H1 (cell line): ENCODE measurements around the gene TMEM178B. TPM values are rescaled to one million over a fixed set of nuclear protein-coding genes. Genes with fewer than 3 reads are reported as not detected.

Experiments used
- CTCF ChIA-PET: fragments of 300-600 bp; sonication (Branson Sonifier 250); formaldehyde crosslinking; loops from one replicate; lab custom pipeline; 2021; ENCODE audit not compliant: partially characterized antibody; lab: Charles Lee
- POLR2A ChIA-PET: fragments of 300-600 bp; sonication (Branson Sonifier 250); formaldehyde crosslinking; loops from one replicate; lab custom pipeline; 2021; ENCODE audit warnings: inconsistent platforms; ENCODE audit not compliant: partially characterized antibody; lab: Charles Lee
- DNase-seq, 2 experiments: peaks; one replicate each; pipeline versions ENCODE4 v3.0.0 to v3.0.0-alpha.2; 2010 to 2022; ENCODE audit warnings: low spot score in 2 of 2, low read depth in 1 of 2, mixed read lengths in 1 of 2
- FAIRE-seq: peaks from 2 replicates; lab custom pipeline; 2011; peaks lifted over from hg19 to GRCh38; lab: Jason Lieb, UNC
- H2AFZ ChIP-seq: 2 replicates; pipeline ENCODE4 v1.8.1; 2012; ENCODE audit warnings: low read length, inconsistent platforms
- H2AK5ac ChIP-seq: 2 replicates; pipeline ENCODE4 v1.6.1; 2013; ENCODE audit warnings: low read depth, low read length
- H2BK120ac ChIP-seq: replicated peaks from 2 replicates; pipeline ENCODE3; 2013; ENCODE audit warnings: low read depth, low read length, inconsistent platforms
- H2BK12ac ChIP-seq: 2 replicates; pipeline ENCODE4 v1.6.1; 2013; ENCODE audit warnings: low read depth, low read length
- H2BK15ac ChIP-seq: 2 replicates; pipeline ENCODE4 v1.6.1; 2013; ENCODE audit warnings: low read length
- H2BK20ac ChIP-seq: 2 replicates; pipeline ENCODE4 v1.6.1; 2013; ENCODE audit warnings: low read length
- H2BK5ac ChIP-seq: 2 replicates; pipeline ENCODE4 v1.6.1; 2013; ENCODE audit warnings: low read depth, low read length
- H3K14ac ChIP-seq: 2 replicates; pipeline ENCODE4 v1.6.1; 2013; ENCODE audit warnings: inconsistent platforms; ENCODE audit not compliant: insufficient read length
- H3K18ac ChIP-seq: 2 replicates; pipeline ENCODE4 v1.6.1; 2013; ENCODE audit warnings: low read length; ENCODE audit errors: extremely low read depth
- H3K23ac ChIP-seq: 2 replicates; pipeline ENCODE4 v1.6.1; 2013; ENCODE audit warnings: inconsistent platforms; ENCODE audit not compliant: insufficient read length
- H3K23me2 ChIP-seq: 2 replicates; pipeline ENCODE4 v1.6.1; 2013; ENCODE audit warnings: low read depth, low read length
- H3K27ac ChIP-seq: 2 replicates; pipeline ENCODE4 v1.6.1; 2011; ENCODE audit warnings: low read depth, low read length, inconsistent platforms
- H3K27me3 ChIP-seq, 4 experiments: replicated peaks in 1 of 4; 1 replicate in 1 of 4; 2 replicates in 3 of 4; pipeline versions ENCODE4 v1.6.1 to v1.8.1; 2011 to 2013; ENCODE audit warnings: low read length in 3 of 4, mild to moderate bottlenecking in 3 of 4, inconsistent platforms in 2 of 4, mixed read lengths in 2 of 4, moderate library complexity in 1 of 4; ENCODE audit not compliant: control insufficient read depth in 3 of 4, insufficient read depth in 3 of 4; ENCODE audit errors: extremely low read depth in 1 of 4
- H3K36me3 ChIP-seq, 4 experiments: 2 replicates each; pipeline versions ENCODE4 v1.6.1 to v1.8.1; 2011 to 2013; ENCODE audit warnings: mild to moderate bottlenecking in 4 of 4, low read length in 3 of 4, moderate library complexity in 2 of 4, control low read depth in 1 of 4, inconsistent platforms in 1 of 4; ENCODE audit not compliant: insufficient read depth in 4 of 4, control insufficient read depth in 2 of 4
- H3K4ac ChIP-seq: replicated peaks from 2 replicates; pipeline ENCODE3; 2013; ENCODE audit warnings: low read length, low read depth, mixed read lengths, inconsistent platforms; ENCODE audit not compliant: insufficient read length
- H3K4me1 ChIP-seq, 4 experiments: replicated peaks in 1 of 4; 1 replicate in 1 of 4; 2 replicates in 3 of 4; pipeline versions ENCODE4 v1.6.1 to v1.8.1; 2011 to 2013; ENCODE audit warnings: low read length in 3 of 4, inconsistent platforms in 2 of 4, mixed read lengths in 1 of 4; ENCODE audit not compliant: insufficient read depth in 4 of 4, control insufficient read depth in 3 of 4
- H3K4me2 ChIP-seq, 2 experiments: 2 replicates each; pipeline versions ENCODE4 v1.6.1 to v1.8.1; 2011 to 2013; ENCODE audit warnings: low read depth in 2 of 2, low read length in 2 of 2, control low read depth in 1 of 2, inconsistent platforms in 1 of 2, mild to moderate bottlenecking in 1 of 2; ENCODE audit not compliant: insufficient read depth in 1 of 2
- H3K4me3 ChIP-seq, 4 experiments: fragments of 200-600, 300-600 bp in 1 of 4; sonication (generic), shearing (Covaris generic), sonication (Bioruptor Twin) in 1 of 4; 2 replicates each; pipeline versions ENCODE4 v1.5.1 to v1.8.1; 2011 to 2016; ENCODE audit warnings: low read length in 4 of 4, low read depth in 3 of 4, control low read depth in 2 of 4, inconsistent platforms in 2 of 4, mild to moderate bottlenecking in 2 of 4, mixed read lengths in 1 of 4, moderate library complexity in 1 of 4; ENCODE audit not compliant: insufficient read depth in 2 of 4; ENCODE audit errors: extremely low read depth in 1 of 4
- H3K56ac ChIP-seq: replicated peaks from 2 replicates; pipeline ENCODE3; 2013; ENCODE audit warnings: low read depth, mild to moderate bottlenecking, mixed read lengths, low read length, inconsistent platforms; ENCODE audit not compliant: insufficient read length
- H3K79me1 ChIP-seq: 2 replicates; pipeline ENCODE4 v1.6.1; 2013; ENCODE audit warnings: low read depth, low read length, control low read depth
- H3K79me2 ChIP-seq, 2 experiments: 2 replicates each; pipeline versions ENCODE4 v1.6.1 to v1.8.1; 2012 to 2013; ENCODE audit warnings: low read length in 2 of 2, mild to moderate bottlenecking in 2 of 2, inconsistent platforms in 1 of 2; ENCODE audit not compliant: insufficient read depth in 2 of 2, control insufficient read depth in 1 of 2
- H3K9ac ChIP-seq, 4 experiments: replicated peaks in 1 of 4; 1 replicate in 1 of 4; 2 replicates in 3 of 4; pipeline versions ENCODE4 v1.6.1 to v1.8.1; 2011 to 2013; ENCODE audit warnings: low read depth in 3 of 4, low read length in 3 of 4, control low read depth in 2 of 4, mild to moderate bottlenecking in 2 of 4, moderate library complexity in 2 of 4, inconsistent platforms in 1 of 4; ENCODE audit errors: extremely low read depth in 1 of 4
- H3K9me3 ChIP-seq, 2 experiments: 2 replicates each; pipeline versions ENCODE4 v1.6.1 to v1.8.1; 2012 to 2013; ENCODE audit warnings: mild to moderate bottlenecking in 2 of 2, moderate library complexity in 2 of 2, control low read depth in 1 of 2, inconsistent platforms in 1 of 2, low read depth in 1 of 2, low read length in 1 of 2, mixed read lengths in 1 of 2; ENCODE audit not compliant: insufficient read depth in 2 of 2
- H4K20me1 ChIP-seq, 2 experiments: replicated peaks in 1 of 2; 2 replicates each; pipeline versions ENCODE3 to v1.8.1; 2011 to 2013; ENCODE audit warnings: inconsistent platforms in 2 of 2, low read length in 2 of 2, mild to moderate bottlenecking in 1 of 2; ENCODE audit not compliant: insufficient read depth in 2 of 2, control insufficient read depth in 1 of 2
- H4K5ac ChIP-seq: 2 replicates; pipeline ENCODE4 v1.6.1; 2013; ENCODE audit warnings: low read length, low read depth, mixed read lengths, inconsistent platforms; ENCODE audit not compliant: insufficient read length
- H4K8ac ChIP-seq: 2 replicates; pipeline ENCODE4 v1.8.0; 2013; ENCODE audit warnings: mild to moderate bottlenecking, moderate library complexity, low read length, inconsistent platforms; ENCODE audit not compliant: insufficient read depth; ENCODE audit errors: extremely low read depth
- H4K91ac ChIP-seq: replicated peaks from 2 replicates; pipeline ENCODE3; 2013; ENCODE audit warnings: low read length, mixed read lengths, inconsistent platforms; ENCODE audit not compliant: insufficient read length
- CBX5 ChIP-seq: fragments of 300-800, 300-1000 bp; sonication (generic); IDR thresholded peaks from 2 replicates; pipeline ENCODE4 v1.7.1; 2016; ENCODE audit warnings: antibody characterized with exemption, low read length, low read depth
- SIN3A ChIP-seq, 2 experiments: IDR thresholded peaks in 1 of 2; conservative IDR thresholded peaks in 1 of 2; 2 replicates each; pipeline ENCODE4 v1.6.1; 2011 to 2012; ENCODE audit warnings: low read length in 2 of 2, improper control_type of control experiment in 1 of 2, low read depth in 1 of 2, mild to moderate bottlenecking in 1 of 2
- WGBS, 2 experiments: shearing (Covaris generic) in 1 of 2; methylation state at CpG; one replicate each; pipeline versions ENCODE4 v1.1.6 to v1.1.7; 2013 to 2015; ENCODE audit warnings: low lambda C conversion rate in 2 of 2, mixed read lengths in 2 of 2, inconsistent platforms in 1 of 2, low coverage in 1 of 2, missing lambda C conversion rate in 1 of 2; ENCODE audit not compliant: insufficient replicate concordance in 2 of 2, insufficient coverage in 1 of 2, insufficient read length in 1 of 2; ENCODE audit errors: extremely low coverage in 1 of 2, missing lambda C conversion rate in 1 of 2; 5-methylcytosine and 5-hydroxymethylcytosine counted together
- polyA plus RNA-seq, 7 experiments: library from polyadenylated mRNA; depleted of rRNA in 3 of 7; stranded (reverse) in 5 of 7; unstranded in 2 of 7; fragments of >200 nt in 5 of 7; fragments of 200-250 nt in 2 of 7; gene quantifications; 1 replicate in 5 of 7; 2 replicates in 1 of 7; 4 replicates in 1 of 7; pipeline versions ENCODE4 v1.2.1 to v1.2.3, GENCODE V29; 2011 to 2013; ENCODE audit warnings: missing spikeins in 2 of 7, mixed read lengths in 2 of 7
- total RNA-seq: library from RNA; stranded (reverse); fragmentation: NEBNext Ultra II Directional; extraction: Animal tissue kit (Norgen Biotek cat#: 25700); gene quantifications from 2 replicates; pipeline ENCODE4 v1.2.1, GENCODE V29; 2021

TMEM178B gene
- total and polyA plus RNA-seq, 2 of the 8 experiments (the other 6 are each of a cell fraction or from before 2014, with no cell fraction given): 5.3 to 18.1 TPM

DNA sequence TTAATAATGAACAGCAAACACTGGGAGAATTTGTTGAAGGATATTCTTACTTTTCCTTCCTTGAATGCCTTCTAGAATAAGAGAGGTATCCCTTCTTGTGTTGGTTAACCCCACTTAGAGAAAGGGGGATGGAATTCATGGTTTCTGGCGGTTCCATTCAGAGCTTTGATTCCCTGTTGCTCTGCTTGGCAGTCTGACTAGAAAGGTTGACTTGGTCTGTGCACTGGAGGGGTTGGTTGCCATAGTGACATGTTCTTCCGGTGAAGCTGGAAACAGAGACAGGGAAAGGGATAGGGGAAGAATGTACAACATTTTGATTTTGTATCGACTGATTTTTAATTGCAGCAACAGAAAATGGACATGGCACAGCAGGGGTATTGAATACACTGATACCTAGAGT lies 2.5 kb downstream of the TMEM178B start:
- TF ChIP-seq CBX5: no peak
- TF ChIP-seq SIN3A (conservative IDR thresholded peaks at IDR 0.05 in 1 of 2, IDR thresholded peaks at IDR 0.05 in 1 of 2; ENCODE audit: low read depth in 1 of 2, low read length in 2 of 2): peak; percentile 36 to 74; a peak in 2 of 4 replicates
- Histone ChIP-seq H2BK12ac (no peak overlapping the region), H2BK20ac (no peak overlapping the region), H3K4me2 (peak overlapping the region; percentile 21 to 43; a peak in 2 of 4 replicates), H3K4me1 (peaks cover 0 to 5% (median 1%) of the 10 kb centered on the region in 4 experiments; a peak in 4 of 7 replicates), H4K5ac (no peak overlapping the region), H3K79me2 (peaks cover 4 to 53% of the 10 kb centered on the region in 2 experiments; a peak in 3 of 4 replicates), H3K9me3 (no peaks in the 10 kb centered on the region), H3K4me3 (peak overlapping the region in 2 of 4 experiments; percentile 12 to 86; a peak in 2 of 8 replicates), H3K14ac (no peak overlapping the region), H3K23me2 (peaks cover 25% of the 10 kb centered on the region), H3K27ac (no peak overlapping the region), H2BK15ac (no peak overlapping the region), H2BK5ac (no peak overlapping the region), H4K8ac (no peak overlapping the region), H2AK5ac (no peak overlapping the region), H3K36me3 (no peaks in the 10 kb centered on the region), H3K79me1 (peaks cover 4% of the 10 kb centered on the region; the same call in 1 of the 2 replicates), H4K91ac (no peak overlapping the region), H3K56ac (no peak overlapping the region), H3K9ac (no peak overlapping the region), H3K27me3 (peaks cover 0 to 19% (median 10%) of the 10 kb centered on the region in 4 experiments; a peak in 5 of 7 replicates), H3K4ac (no peak overlapping the region), H2AFZ (no peak overlapping the region), H3K18ac (no peak overlapping the region), H4K20me1 (peaks cover 0 to 3% of the 10 kb centered on the region in 2 experiments), H3K23ac (no peak overlapping the region), H2BK120ac (no peak overlapping the region)
- no peak for DNase-seq
- CTCF ChIA-PET: interaction anchor here (0.6 to 3.0 kb wide), 6 partner anchors 9 to 198 kb away, joined by 3 to 12 read pairs (median 4); partner anchors contain the start of gene MRPS33
- POLR2A ChIA-PET: no interaction called here
- 36% methylated on average over 3 of the region's 3 CpGs; no CpG with 5 or more reads in 1 of the 2 experiments for WGBS, 2 experiments
- FAIRE-seq: peak; percentile 76
